Duodenal mucosa (tissue), 2 donors: ENCODE measurements around the gene MISP.
"Not testable (repeated sequence)": the region's sequence is repeated elsewhere in the genome, so short reads cannot be mapped to it uniquely, and the experiment has no call there.

Source experiments
- H3K27ac ChIP-seq: one replicate; pipeline ENCODE4 v1.7.0; 2013; ENCODE audit warnings: low read depth, low read length
- H3K27me3 ChIP-seq, 2 donors: one replicate each; pipeline ENCODE4 v1.7.0; 2013; ENCODE audit warnings: low read length in 2 of 2, control low read depth in 1 of 2; ENCODE audit not compliant: insufficient read depth in 2 of 2, control insufficient read depth in 1 of 2
- H3K36me3 ChIP-seq, 2 donors: one replicate each; pipeline ENCODE4 v1.7.0; 2013; ENCODE audit warnings: low read length in 2 of 2, control low read depth in 1 of 2; ENCODE audit not compliant: insufficient read depth in 2 of 2, control insufficient read depth in 1 of 2
- H3K4me1 ChIP-seq, 2 donors: one replicate each; pipeline ENCODE4 v1.7.0; 2013; ENCODE audit warnings: low read length in 2 of 2, control low read depth in 1 of 2; ENCODE audit not compliant: insufficient read depth in 2 of 2, control insufficient read depth in 1 of 2
- H3K4me3 ChIP-seq, 2 donors: one replicate each; pipeline ENCODE4 v1.7.0; 2013; ENCODE audit warnings: low read length in 2 of 2, low read depth in 1 of 2
- H3K9ac ChIP-seq, 2 donors: one replicate each; pipeline ENCODE4 v1.7.0; 2013; ENCODE audit warnings: low read length in 2 of 2, low read depth in 1 of 2
- H3K9me3 ChIP-seq, 2 donors: one replicate each; pipeline ENCODE4 v1.7.0; 2013; ENCODE audit warnings: low read length in 2 of 2, control low read depth in 1 of 2; ENCODE audit not compliant: control insufficient read depth in 1 of 2

Gene MISP

GRCh38 chr19:736125-736524 lies 14.8 kb upstream of the MISP start:
- H3K27me3 ChIP-seq, result no peaks in the 10 kb centered on the region
- H3K9me3 ChIP-seq, result no peaks in the 10 kb centered on the region
- peaks cover 26 to 30% of the 10 kb centered on the region in 2 donors for H3K4me1 ChIP-seq
- H3K4me3 ChIP-seq, result no peak overlapping the region
- no peak overlapping the region for H3K27ac ChIP-seq
- no peaks in the 10 kb centered on the region for H3K36me3 ChIP-seq
- no peak overlapping the region for H3K9ac ChIP-seq

GRCh38 chr19:737591-738093 lies 13.3 kb upstream of the MISP start:
- no peaks in the 10 kb centered on the region for H3K36me3 ChIP-seq
- H3K9ac ChIP-seq, result peak overlapping the region in 1 of 2 donors; percentile 48
- no peaks in the 10 kb centered on the region for H3K9me3 ChIP-seq
- H3K27me3 ChIP-seq, result no peaks in the 10 kb centered on the region
- peaks cover 29 to 32% of the 10 kb centered on the region in 2 donors for H3K4me1 ChIP-seq
- H3K27ac ChIP-seq, result no peak overlapping the region
- H3K4me3 ChIP-seq, result no peak overlapping the region

- no peak overlapping the region for H3K4me3 ChIP-seq
- H3K27me3 ChIP-seq, result no peaks in the 10 kb centered on the region
- H3K4me1 ChIP-seq, result peaks cover 39 to 42% of the 10 kb centered on the region in 2 donors
- no peaks in the 10 kb centered on the region for H3K9me3 ChIP-seq
- peak overlapping the region; percentile 79 for H3K27ac ChIP-seq
- peak overlapping the region; percentile 48 to 54 for H3K9ac ChIP-seq
- H3K36me3 ChIP-seq, result no peaks in the 10 kb centered on the region
These were observed 12.3 kb upstream of the MISP start for GRCh38 chr19:738509-739128.

- Histone ChIP-seq H3K4me3 (no peak overlapping the region), H3K4me1 (peaks cover 42 to 44% of the 10 kb centered on the region in 2 donors), H3K9ac (peak overlapping the region; percentile 49 to 54), H3K36me3 (no peaks in the 10 kb centered on the region), H3K27me3 (no peaks in the 10 kb centered on the region), H3K27ac (peak overlapping the region; percentile 62), H3K9me3 (no peaks in the 10 kb centered on the region)
These were observed 10.8 kb upstream of the MISP start for GRCh38 chr19:739998-740715.

GRCh38 chr19:740816-741505 lies 10.0 kb upstream of the MISP start:
- not testable (repeated sequence) for H3K9me3 ChIP-seq, H3K27me3 ChIP-seq, H3K4me3 ChIP-seq, H3K36me3 ChIP-seq
- Histone ChIP-seq H3K4me1 (peaks cover 42 to 47% of the 10 kb centered on the region in 2 donors), H3K9ac (peak overlapping the region in 1 of 2 donors; percentile 54), H3K27ac (peak overlapping the region; percentile 62)

GRCh38 chr19:741506-742131 lies 9.3 kb upstream of the MISP start:
- H3K4me3 ChIP-seq, result no peak overlapping the region
- H3K9ac ChIP-seq, result no peak overlapping the region
- H3K36me3 ChIP-seq, result no peaks in the 10 kb centered on the region
- no peaks in the 10 kb centered on the region for H3K27me3 ChIP-seq
- no peaks in the 10 kb centered on the region for H3K9me3 ChIP-seq
- H3K4me1 ChIP-seq, result peaks cover 42 to 47% of the 10 kb centered on the region in 2 donors
- H3K27ac ChIP-seq, result no peak overlapping the region

GRCh38 chr19:742540-743075 lies 8.3 kb upstream of the MISP start:
- H3K9me3 ChIP-seq, result no peaks in the 10 kb centered on the region
- peak overlapping the region; percentile 69 for H3K27ac ChIP-seq
- H3K9ac ChIP-seq, result peak overlapping the region; percentile 38 to 47
- no peaks in the 10 kb centered on the region for H3K27me3 ChIP-seq
- H3K4me3 ChIP-seq, result no peak overlapping the region
- no peaks in the 10 kb centered on the region for H3K36me3 ChIP-seq
- H3K4me1 ChIP-seq, result peaks cover 38 to 40% of the 10 kb centered on the region in 2 donors

- Histone ChIP-seq H3K4me3 (no peak overlapping the region), H3K36me3 (no peaks in the 10 kb centered on the region), H3K27me3 (no peaks in the 10 kb centered on the region), H3K27ac (peak overlapping the region; percentile 69), H3K9ac (peak overlapping the region; percentile 38 to 47), H3K9me3 (no peaks in the 10 kb centered on the region), H3K4me1 (peaks cover 35 to 36% of the 10 kb centered on the region in 2 donors)
These were observed 7.7 kb upstream of the MISP start for GRCh38 chr19:743168-743687.

GRCh38 chr19:745138-745537 lies 5.8 kb upstream of the MISP start:
- H3K27me3 ChIP-seq, H3K9ac ChIP-seq, H3K9me3 ChIP-seq, H3K36me3 ChIP-seq, H3K4me3 ChIP-seq: not testable (repeated sequence)
- H3K4me1 ChIP-seq, result peaks cover 20 to 25% of the 10 kb centered on the region in 2 donors
- peak overlapping the region; percentile 42 for H3K27ac ChIP-seq
